Limb (tissue), 2 donors: ENCODE measurements around the gene POU3F1.

Experiments
- DNase-seq, 2 donors: peaks; one replicate each; pipeline ENCODE4 v3.0.0-alpha.2; 2016; ENCODE audit errors: extremely low spot score in 2 of 2

POU3F1 gene

DNA sequence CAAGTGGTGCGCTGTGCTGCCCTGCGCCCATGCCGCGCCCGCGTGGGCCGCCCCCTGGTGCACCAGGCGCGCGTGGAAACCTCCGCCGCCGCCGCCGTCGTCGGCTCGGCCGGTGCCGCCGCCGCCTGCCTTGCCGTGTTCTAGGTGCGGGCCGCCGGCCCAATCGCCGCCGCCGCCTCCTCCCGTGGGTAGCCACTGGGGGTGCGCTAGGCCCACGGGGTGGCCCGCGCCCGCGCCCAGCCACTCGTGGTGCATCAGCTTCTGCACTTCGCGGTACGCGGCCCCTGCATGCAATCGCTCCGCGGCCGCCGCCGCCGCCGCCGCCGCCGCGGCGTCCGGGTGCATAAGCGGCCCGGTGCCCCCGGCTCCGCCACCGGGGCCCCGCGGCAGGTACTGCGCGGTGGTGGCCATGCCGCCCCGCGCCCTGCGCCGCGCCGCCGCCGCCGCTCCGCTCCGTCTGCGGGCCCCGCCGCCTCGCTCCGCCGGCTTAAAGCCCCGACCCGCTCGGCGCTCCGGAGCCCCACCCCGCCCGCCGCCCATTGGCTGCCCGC is at the start of gene POU3F1:
Gene POU3F1, minus strand, starts transcription at position 461 of the 551 bp plus-strand sequence. Its CDS starts 50 bp downstream, at position 411.
- peak in 1 of 2 donors; percentile 55 for DNase-seq

DNA sequence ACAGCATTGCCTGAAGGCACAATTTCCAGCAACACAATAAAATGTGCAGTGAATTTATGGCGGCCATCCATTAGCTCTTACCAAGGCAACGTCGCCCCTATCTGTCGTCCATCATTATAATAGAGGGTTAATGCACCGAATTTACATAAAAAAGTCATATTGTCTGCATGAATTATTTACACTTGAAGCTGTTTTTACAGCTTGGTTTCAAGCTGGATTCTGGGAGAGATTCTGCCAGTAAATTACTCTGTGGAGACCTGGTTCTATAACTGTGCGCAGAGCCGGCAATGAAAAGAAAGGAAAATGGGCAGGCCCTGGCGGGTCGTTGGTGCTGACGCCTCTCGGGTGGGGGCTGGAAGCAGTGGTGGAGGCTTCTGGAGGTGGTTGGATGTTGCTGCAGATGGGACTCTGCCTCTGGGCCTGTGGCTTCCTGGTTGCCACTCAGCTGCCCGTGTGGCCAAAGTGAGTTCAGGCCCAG is 48.9 kb upstream of the POU3F1 start:
- DNase-seq = no peak

- DNase-seq = no peak
These were observed 48.2 kb upstream of the POU3F1 start for GRCh38 chr1:38094711-38095290.

- DNase-seq = no peak
These were observed 47.3 kb upstream of the POU3F1 start for GRCh38 chr1:38093569-38094520.

DNA sequence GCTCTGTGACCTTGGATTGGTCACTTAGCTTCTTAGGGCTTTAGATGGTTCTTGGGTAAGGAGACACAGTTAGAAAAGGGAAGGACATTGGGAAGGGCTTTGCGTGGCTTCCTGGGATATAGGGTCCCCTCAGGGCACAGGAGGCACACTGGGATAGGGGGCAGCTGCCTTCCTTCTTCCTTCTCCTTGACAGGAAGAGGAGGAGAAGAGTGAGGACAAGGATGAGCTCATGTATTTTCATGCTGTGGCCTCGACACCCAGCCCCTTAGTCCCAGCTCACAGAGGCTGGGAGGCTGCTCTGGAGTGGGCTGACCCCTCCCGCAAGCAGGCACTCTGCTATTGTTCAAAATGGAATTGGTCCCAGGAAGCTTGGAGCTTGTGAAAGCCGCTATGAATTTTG is 45.7 kb upstream of the POU3F1 start:
- DNase-seq = no peak

GRCh38 chr1:38090796-38091195 is 44.2 kb upstream of the POU3F1 start:
- DNase-seq = no peak

GRCh38 chr1:38089712-38090360 is 43.2 kb upstream of the POU3F1 start:
- no peak for DNase-seq

DNA sequence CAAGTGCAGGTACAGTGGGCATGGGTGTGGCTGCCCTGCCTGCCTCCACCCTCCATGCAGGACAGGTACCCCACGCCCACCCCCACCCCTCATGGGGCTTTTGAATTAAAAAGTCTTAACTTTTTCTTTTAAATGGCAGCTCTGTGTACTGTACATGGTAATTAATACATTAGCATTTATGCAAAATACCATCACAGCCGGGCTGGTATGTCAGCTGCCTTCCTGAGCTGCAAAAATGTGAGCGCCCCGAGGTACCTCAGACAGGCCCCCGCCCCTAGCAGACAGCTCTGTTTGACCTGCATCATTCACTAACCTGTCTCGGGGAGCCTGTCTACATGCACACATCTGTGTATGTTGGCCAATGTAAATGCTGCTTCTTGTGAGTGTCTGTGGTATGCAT is 42.2 kb upstream of the POU3F1 start:
- DNase-seq = no peak

DNA sequence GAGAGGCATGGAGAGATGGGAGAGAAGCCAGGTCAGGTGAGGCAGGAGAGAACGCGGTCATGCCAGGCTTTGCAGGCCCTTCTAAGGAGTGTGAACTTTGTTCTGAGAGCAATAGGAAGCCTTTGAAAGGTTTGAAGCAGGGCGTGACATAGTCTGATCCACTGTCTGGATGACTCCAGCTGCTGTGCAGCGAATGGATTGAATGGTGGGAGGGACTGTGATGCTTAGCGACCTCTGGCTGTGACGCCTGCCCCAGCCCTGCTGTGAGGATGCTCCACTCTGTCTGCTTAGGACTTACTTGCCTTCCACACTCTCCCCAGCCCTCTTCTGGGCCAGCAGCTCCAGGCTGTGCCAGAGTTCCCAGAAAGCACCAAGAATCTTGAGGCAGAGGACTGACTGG is 41.8 kb upstream of the POU3F1 start:
- no peak for DNase-seq

GRCh38 chr1:38087676-38088075 is 41.1 kb upstream of the POU3F1 start:
- DNase-seq = no peak

DNA sequence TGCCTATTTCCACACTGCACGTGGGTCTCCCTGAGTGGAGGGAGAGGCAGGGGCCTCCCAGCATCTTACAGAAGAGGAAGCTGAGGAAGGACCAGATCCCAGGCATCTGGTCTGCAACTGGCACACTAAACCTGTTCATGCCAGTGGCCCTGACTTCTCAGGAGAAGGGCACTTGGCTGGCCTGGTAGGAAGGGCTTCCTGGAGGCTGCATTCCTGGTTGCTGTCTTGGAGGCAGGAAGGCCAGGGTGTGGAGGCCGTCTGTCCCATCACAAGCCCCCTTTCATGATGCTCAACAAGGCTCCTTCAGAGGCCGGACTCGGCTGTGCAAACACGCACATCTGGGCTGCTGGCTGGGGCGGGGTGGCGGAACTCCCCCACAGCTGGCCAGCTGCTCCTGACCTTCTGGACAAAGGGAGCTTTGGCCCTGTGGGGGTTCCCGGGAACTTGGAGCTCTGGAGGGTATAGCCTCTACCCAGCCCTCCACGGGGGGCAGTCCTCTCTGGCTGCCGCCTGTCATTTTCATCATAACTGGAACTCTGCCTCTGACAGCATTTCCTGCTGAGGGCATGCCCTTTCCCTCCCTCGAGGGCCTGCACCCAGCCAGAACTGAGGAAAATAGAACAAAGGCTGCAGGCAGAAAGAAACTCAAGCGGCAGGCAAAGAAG is 39.2 kb upstream of the POU3F1 start:
- no peak for DNase-seq

DNA sequence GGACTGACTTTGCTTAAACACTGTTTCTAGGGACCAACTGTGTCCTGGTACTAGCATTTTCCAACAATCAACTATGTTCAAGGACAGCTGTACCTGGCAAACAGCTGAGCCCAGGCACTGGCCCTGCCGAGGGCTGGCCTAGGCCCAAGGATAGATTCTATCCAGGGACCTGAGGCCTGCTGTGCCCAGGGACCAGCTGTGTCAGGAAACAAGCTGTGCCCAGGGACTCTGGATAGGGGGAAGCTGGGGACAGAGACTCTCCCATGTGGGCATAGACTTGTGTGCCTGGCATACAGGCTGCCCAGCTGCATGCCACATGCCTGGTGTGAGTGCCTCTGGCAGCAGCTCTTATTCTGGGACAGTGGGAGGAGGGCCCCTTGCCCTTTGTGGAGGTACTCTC is 38.1 kb upstream of the POU3F1 start:
- no peak for DNase-seq

GRCh38 chr1:38084113-38084512 is 37.5 kb upstream of the POU3F1 start:
- DNase-seq = no peak

DNA sequence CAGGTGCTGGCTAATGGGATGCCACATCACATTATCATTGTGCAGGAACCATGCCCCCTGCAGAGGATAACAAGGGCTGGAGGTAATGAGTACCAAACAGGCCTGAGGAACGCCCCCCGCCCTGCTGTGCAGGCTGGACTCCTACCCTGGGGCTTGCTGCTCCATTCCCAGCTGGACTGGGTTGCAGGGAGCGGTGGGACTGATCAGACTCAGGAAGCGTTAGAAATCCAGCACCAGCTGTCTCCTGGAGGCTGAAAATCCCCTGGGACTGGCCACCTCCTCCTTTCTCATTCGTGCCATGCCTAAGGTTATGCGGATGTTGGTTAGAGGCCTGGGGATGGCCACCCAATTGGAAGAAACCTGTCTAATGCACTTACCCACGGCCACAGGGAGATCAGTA is 36.9 kb upstream of the POU3F1 start:
- DNase-seq = no peak

- DNase-seq = no peak
These were observed 36.2 kb upstream of the POU3F1 start for GRCh38 chr1:38082769-38083263.

GRCh38 chr1:38079019-38079418 is 32.4 kb upstream of the POU3F1 start:
- DNase-seq = no peak

GRCh38 chr1:38077523-38078147 is 31.0 kb upstream of the POU3F1 start:
- no peak for DNase-seq

GRCh38 chr1:38076455-38076854 is 29.9 kb upstream of the POU3F1 start:
- no peak for DNase-seq

DNA sequence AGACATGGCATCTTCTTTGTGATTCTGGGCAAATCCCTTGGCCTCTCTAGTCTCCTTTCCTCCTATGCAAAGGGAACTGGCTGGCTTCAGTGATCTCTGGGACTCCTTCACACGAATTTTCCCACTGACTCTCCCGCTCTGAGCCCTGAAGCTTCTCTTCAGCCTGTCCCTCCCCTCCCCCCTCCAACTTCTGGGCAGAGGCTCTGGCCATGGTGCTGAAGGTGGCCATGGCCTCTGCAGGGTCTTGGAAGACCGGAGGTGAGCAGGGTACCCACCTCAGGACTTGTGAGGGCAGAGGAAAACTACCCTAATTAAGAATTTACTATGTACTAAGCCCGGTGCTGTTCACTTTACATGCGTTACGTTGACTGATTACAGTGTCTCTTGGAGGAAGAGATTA is 29.4 kb upstream of the POU3F1 start:
- DNase-seq = peak in 1 of 2 donors; percentile 74

DNA sequence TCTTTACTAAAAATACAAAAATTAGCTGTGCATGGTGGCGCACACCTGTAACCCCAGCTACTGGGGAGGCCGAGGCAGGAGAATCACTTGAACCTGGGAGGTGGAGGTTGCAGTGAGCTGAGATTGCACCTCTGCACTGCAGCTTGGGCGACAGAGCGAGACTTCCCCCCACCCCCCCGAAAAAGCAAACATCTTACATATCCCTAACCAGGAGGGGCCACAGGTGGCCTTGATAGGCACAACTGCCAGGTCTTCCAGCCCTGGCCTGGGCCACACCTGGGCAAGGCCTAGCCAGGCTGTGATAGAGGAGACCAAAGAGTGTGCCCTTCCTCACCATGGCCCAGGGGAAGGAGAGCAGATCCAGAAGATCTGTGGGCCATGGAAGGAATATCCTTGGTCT is 28.6 kb upstream of the POU3F1 start:
- DNase-seq = no peak

- no peak for DNase-seq
These were observed 27.7 kb upstream of the POU3F1 start for GRCh38 chr1:38074302-38074677.
